ENCODE results near the gene DUS4L. TPM values are rescaled to one million over a fixed set of nuclear protein-coding genes. Genes with fewer than 3 reads are reported as not detected.

DUS4L gene
- total and polyA plus RNA-seq, 7 donors: 3.2 to 10.3 (median 5.4) TPM

DNA sequence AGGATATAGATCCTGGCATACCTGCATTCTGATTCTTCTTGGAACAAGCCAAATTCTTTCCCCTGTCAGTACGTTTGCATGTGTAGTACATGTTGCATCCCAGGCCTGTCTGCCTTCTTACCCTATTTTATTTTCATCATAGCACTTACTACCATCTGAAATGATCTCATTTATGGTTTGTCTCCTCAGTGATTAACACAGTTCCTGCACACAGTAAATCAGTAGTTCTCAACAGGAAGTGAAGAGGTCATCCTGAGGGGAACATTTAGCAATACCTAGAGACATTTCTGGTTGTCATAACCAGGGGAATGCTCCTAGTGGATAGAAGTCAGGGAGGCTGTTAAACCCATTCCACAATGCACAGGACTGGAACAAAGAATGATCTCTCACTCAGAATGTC lies 58.7 kb downstream of the DUS4L start:
- no peak for DNase-seq
- no peaks in the 10 kb centered on the region for H3K27me3 ChIP-seq
- peaks cover 0 to 14% (median 0%) of the 10 kb centered on the region in 4 donors for H3K36me3 ChIP-seq
- no peak overlapping the region for H3K4me3 ChIP-seq
- H3K27ac ChIP-seq: peak overlapping the region in 1 of 4 donors; percentile 45
- intact Hi-C loops (cut with DNase I): no loop called here
- H3K4me1 ChIP-seq: no peaks in the 10 kb centered on the region
- no peak for TF ChIP-seq EP300 (IDR thresholded peaks at IDR 0.05)
- no peak for TF ChIP-seq CTCF (IDR thresholded peaks at IDR 0.05)
- TF ChIP-seq POLR2AphosphoS5 (IDR thresholded peaks at IDR 0.05): peak; percentile 10 to 50 (median 18)
- no peak for TF ChIP-seq POLR2A (IDR thresholded peaks at IDR 0.05)
- WGBS, 2 donors: 56 to 67% methylated on average over 1 of the region's 1 CpG
- H3K9me3 ChIP-seq: no peaks in the 10 kb centered on the region

DNA sequence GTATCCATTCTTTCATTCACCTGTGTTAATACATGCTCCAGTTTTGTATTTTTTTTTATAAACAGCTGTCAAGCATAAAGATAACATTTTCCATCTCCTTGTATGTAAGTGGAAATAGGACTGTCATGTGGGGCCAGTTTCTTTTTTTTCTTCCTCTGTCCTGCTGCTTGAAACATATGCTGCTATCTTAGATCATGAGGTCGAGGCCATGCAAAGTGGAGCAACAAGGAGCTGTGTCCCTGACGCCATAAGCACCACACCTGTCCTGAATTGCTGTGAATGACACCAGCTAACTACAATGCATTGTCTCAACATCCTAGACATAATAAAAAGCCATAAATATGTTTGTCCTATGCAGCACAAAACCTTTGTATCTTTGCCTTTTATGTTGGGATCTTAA lies 59.1 kb downstream of the DUS4L start:
- intact Hi-C loops (cut with DNase I): no loop called here
- Histone ChIP-seq H3K27ac (peak overlapping the region in 1 of 4 donors; percentile 23), H3K9me3 (no peaks in the 10 kb centered on the region), H3K27me3 (no peaks in the 10 kb centered on the region), H3K4me1 (no peaks in the 10 kb centered on the region), H3K4me3 (no peak overlapping the region), H3K36me3 (peaks cover 0 to 12% (median 0%) of the 10 kb centered on the region in 4 donors)
- TF ChIP-seq POLR2AphosphoS5 (IDR thresholded peaks at IDR 0.05) (no peak), CTCF (IDR thresholded peaks at IDR 0.05) (no peak), POLR2A (IDR thresholded peaks at IDR 0.05) (no peak), EP300 (IDR thresholded peaks at IDR 0.05) (no peak)
- WGBS, 2 donors: 21 to 58% methylated on average over 2 of the region's 2 CpGs
- no peak for DNase-seq

- H3K27me3 ChIP-seq: no peaks in the 10 kb centered on the region
- intact Hi-C loops (cut with DNase I): no loop called here
- H3K36me3 ChIP-seq: peaks cover 0 to 3% (median 0%) of the 10 kb centered on the region in 4 donors
- 95 to 97% methylated on average over 4 of the region's 4 CpGs for WGBS, 2 donors
- H3K9me3 ChIP-seq: no peaks in the 10 kb centered on the region
- no peak for DNase-seq
- H3K4me3 ChIP-seq: no peak overlapping the region
- no peak for TF ChIP-seq EP300 (IDR thresholded peaks at IDR 0.05)
- no peak for TF ChIP-seq POLR2A (IDR thresholded peaks at IDR 0.05)
- TF ChIP-seq CTCF (IDR thresholded peaks at IDR 0.05): no peak
- no peak overlapping the region for H3K27ac ChIP-seq
- no peaks in the 10 kb centered on the region for H3K4me1 ChIP-seq
Measured at GRCh38 chr7:107627002-107627401, 63.2 kb downstream of the DUS4L start.

Small RNAs within 50 kb of the gene (small RNA-seq; reads per million reads assigned to genes)
- 0 reads per million in 3 donors for gene RF01233

Other genes starting within 250 kb of the DUS4L start
- 1 to 10 TPM in 1 of 4 donors, under 1 TPM in 2, not detected in 1; 0.28 to 1.1 (median 0.82) TPM for gene GPR22, start 93.9 kb upstream of the DUS4L start, total RNA-seq
- under 1 TPM in 1 of 3 donors, not detected in 2; 0.10 TPM for gene GPR22, start 93.9 kb upstream of the DUS4L start, polyA plus RNA-seq
- 10 to 100 TPM; 26.8 to 73.4 (median 30.2) TPM for gene COG5, start 51 bp upstream of the DUS4L start, total RNA-seq
- gene COG5, start 51 bp upstream of the DUS4L start, polyA plus RNA-seq: 10 to 100 TPM; 11.0 to 27.6 (median 15.7) TPM
- gene BCAP29, start 16.3 kb downstream of the DUS4L start, total RNA-seq: 100 to 1,000 TPM; 104 to 173 (median 137) TPM
- 10 to 100 TPM; 15.6 to 38.2 (median 19.9) TPM for gene BCAP29, start 16.3 kb downstream of the DUS4L start, polyA plus RNA-seq
- 1 to 10 TPM in 2 of 4 donors, under 1 TPM in 2; 0.36 to 1.4 (median 0.85) TPM for gene SLC26A4, start 96.9 kb downstream of the DUS4L start, total RNA-seq
- under 1 TPM in 2 of 3 donors, not detected in 1; 0.25 to 0.60 TPM for gene SLC26A4, start 96.9 kb downstream of the DUS4L start, polyA plus RNA-seq
- gene CBLL1, start 180.2 kb downstream of the DUS4L start, total RNA-seq: 10 to 100 TPM; 25.2 to 47.4 (median 38.9) TPM
- gene CBLL1, start 180.2 kb downstream of the DUS4L start, polyA plus RNA-seq: 10 to 100 TPM in 1 of 3 donors, 1 to 10 TPM in 2; 6.7 to 11.0 (median 7.8) TPM
- 10 to 100 TPM in 1 of 4 donors, 1 to 10 TPM in 3; 4.8 to 12.0 (median 7.6) TPM for gene SLC26A3, start 239.3 kb downstream of the DUS4L start, total RNA-seq
- gene SLC26A3, start 239.3 kb downstream of the DUS4L start, polyA plus RNA-seq: 1,000 to 10,000 TPM in 1 of 3 donors, 100 to 1,000 TPM in 2; 326 to 1,079 (median 751) TPM

Measured in sigmoid colon (tissue), 7 donors.